ENCODE results near the gene TARBP1. TPM values are rescaled to one million over a fixed set of nuclear protein-coding genes. Genes with fewer than 3 reads are reported as not detected.

Gene TARBP1
- total and polyA plus RNA-seq, 2 of the 13 experiments (the other 11 are each of a cell fraction or from before 2014, with no cell fraction given), result 37.7 to 67.0 TPM

GRCh38 chr1:234526922-234527321 lies 47.9 kb upstream of the TARBP1 start:
- no TSS peak for BruUV-seq (replicated peaks)
- no peak overlapping the region for H3K27ac ChIP-seq (ENCODE audit: extremely low read length, insufficient read depth, low read length)

More at GRCh38 chr1:234526922-234527321, 47.9 kb upstream of the TARBP1 start:
- Histone ChIP-seq H2AFZ (ENCODE audit: low read length) (no peak overlapping the region), H3K4me3 (replicated peaks in 1 of 3; ENCODE audit: insufficient read depth in 1 of 3, low read depth in 2 of 3, low read length in 3 of 3) (no peak overlapping the region), H3K79me2 (ENCODE audit: insufficient read depth, low read length) (no peaks in the 10 kb centered on the region), H4K20me1 (ENCODE audit: insufficient read depth, low read length) (no peaks in the 10 kb centered on the region), H3K4me2 (ENCODE audit: low read depth, low read length) (no peak overlapping the region), H3K27me3 (ENCODE audit: control insufficient read depth in 1 of 2, insufficient read depth in 2 of 2, low read length in 2 of 2) (no peaks in the 10 kb centered on the region; a peak in 1 of 5 replicates), H3K4me1 (ENCODE audit: insufficient read depth, low read length) (peaks cover 48% of the 10 kb centered on the region), H3K9me3 (ENCODE audit: low read length) (no peaks in the 10 kb centered on the region), H3K9ac (ENCODE audit: insufficient read depth, low read depth, low read length) (no peak overlapping the region), H3K36me3 (replicated peaks in 1 of 2; ENCODE audit: control insufficient read depth in 1 of 2, insufficient read depth in 2 of 2, low read length in 2 of 2) (no peaks in the 10 kb centered on the region)
- ATAC-seq (no peak), DNase-seq (ENCODE audit: low spot score) (no peak), FAIRE-seq (no peak)
- CTCF ChIA-PET (ENCODE audit: low intra/inter-chr PET ratio, low total read pairs), result no interaction called here
- WGBS (ENCODE audit: low lambda C conversion rate), result 75% methylated on average over 3 of the region's 3 CpGs
- in situ Hi-C loops (cut with HindIII; ENCODE audit: extremely low pct_ligation_motif_present, low pct_unique_long_range_greater_than_20kb), result no loop called here
- POLR2A ChIA-PET, result no interaction called here
- intact Hi-C loops (cut with micrococcal nuclease; ENCODE audit: unreplicated experiment), result no loop called here
- TF ChIP-seq AHDC1 (CRISPR knock-in tag; IDR thresholded peaks at IDR 0.05; ENCODE audit: borderline replicate concordance) (no peak), ZNF792 (CRISPR knock-in tag; IDR thresholded peaks at IDR 0.05) (no peak), ZNF607 (CRISPR knock-in tag; IDR thresholded peaks at IDR 0.05; ENCODE audit: borderline replicate concordance) (no peak), FOXM1 (CRISPR knock-in tag; IDR thresholded peaks at IDR 0.05) (no peak), MATR3 (CRISPR knock-in tag; IDR thresholded peaks at IDR 0.05) (no peak), ZNF501 (CRISPR knock-in tag; IDR thresholded peaks at IDR 0.05) (no peak), SRSF4 (IDR thresholded peaks at IDR 0.05; ENCODE audit: low read depth, low read length, poor library complexity, severe bottlenecking) (no peak), TEAD2 (CRISPR knock-in tag; IDR thresholded peaks at IDR 0.05) (no peak), ZBTB8A (CRISPR knock-in tag; IDR thresholded peaks at IDR 0.05; ENCODE audit: borderline replicate concordance, low read depth) (no peak), NRL (CRISPR knock-in tag; IDR thresholded peaks at IDR 0.05; ENCODE audit: borderline replicate concordance) (no peak), ZNF24 (IDR thresholded peaks at IDR 0.05) (no peak), MEIS2 (CRISPR knock-in tag; IDR thresholded peaks at IDR 0.05) (no peak)
- TF ChIP-seq, protein P1, sequence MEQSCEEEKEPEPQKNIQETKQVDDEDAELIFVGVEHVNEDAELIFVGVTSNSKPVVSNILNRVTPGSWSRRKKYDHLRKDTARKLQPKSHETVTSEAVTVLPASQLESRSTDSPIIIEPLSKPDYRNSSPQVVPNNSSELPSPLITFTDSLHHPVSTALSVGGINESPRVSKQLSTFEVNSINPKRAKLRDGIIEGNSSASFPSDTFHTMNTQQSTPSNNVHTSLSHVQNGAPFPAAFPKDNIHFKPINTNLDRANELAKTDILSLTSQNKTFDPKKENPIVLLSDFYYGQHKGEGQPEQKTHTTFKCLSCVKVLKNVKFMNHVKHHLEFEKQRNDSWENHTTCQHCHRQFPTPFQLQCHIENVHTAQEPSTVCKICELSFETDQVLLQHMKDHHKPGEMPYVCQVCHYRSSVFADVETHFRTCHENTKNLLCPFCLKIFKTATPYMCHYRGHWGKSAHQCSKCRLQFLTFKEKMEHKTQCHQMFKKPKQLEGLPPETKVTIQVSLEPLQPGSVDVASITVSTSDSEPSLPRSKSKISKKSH (CRISPR knock-in tag; IDR thresholded peaks at IDR 0.05; ENCODE audit: borderline replicate concordance), result no peak
- TF ChIP-seq, protein P2, sequence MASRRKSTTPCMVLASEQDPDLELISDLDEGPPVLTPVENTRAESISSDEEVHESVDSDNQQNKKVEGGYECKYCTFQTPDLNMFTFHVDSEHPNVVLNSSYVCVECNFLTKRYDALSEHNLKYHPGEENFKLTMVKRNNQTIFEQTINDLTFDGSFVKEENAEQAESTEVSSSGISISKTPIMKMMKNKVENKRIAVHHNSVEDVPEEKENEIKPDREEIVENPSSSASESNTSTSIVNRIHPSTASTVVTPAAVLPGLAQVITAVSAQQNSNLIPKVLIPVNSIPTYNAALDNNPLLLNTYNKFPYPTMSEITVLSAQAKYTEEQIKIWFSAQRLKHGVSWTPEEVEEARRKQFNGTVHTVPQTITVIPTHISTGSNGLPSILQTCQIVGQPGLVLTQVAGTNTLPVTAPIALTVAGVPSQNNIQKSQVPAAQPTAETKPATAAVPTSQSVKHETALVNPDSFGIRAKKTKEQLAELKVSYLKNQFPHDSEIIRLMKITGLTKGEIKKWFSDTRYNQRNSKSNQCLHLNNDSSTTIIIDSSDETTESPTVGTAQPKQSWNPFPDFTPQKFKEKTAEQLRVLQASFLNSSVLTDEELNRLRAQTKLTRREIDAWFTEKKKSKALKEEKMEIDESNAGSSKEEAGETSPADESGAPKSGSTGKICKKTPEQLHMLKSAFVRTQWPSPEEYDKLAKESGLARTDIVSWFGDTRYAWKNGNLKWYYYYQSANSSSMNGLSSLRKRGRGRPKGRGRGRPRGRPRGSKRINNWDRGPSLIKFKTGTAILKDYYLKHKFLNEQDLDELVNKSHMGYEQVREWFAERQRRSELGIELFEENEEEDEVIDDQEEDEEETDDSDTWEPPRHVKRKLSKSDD (CRISPR knock-in tag; IDR thresholded peaks at IDR 0.05; ENCODE audit: low read depth), result no peak
